Forelimb muscle (tissue), 1 donor: ENCODE data around the gene SH3BP5. TPM values are rescaled to one million over a fixed set of nuclear protein-coding genes. Genes with fewer than 3 reads are reported as not detected.

Experiments used
- DNase-seq: peaks from one replicate; pipeline ENCODE4 v3.0.0-alpha.2; 2013; ENCODE audit warnings: low read depth
- polyA plus RNA-seq: library from polyadenylated mRNA; unstranded; fragments of 120-200 nt; gene quantifications from one replicate; pipeline ENCODE4 v1.2.1, GENCODE V29; 2013; ENCODE audit not compliant: insufficient read length

The SH3BP5 gene
- polyA plus RNA-seq, 1 donor, result 24.9 TPM

- no peak for DNase-seq
Observed at GRCh38 chr3:15255215-15255614, 77.2 kb downstream of the SH3BP5 start.

- DNase-seq, result no peak
Observed at GRCh38 chr3:15253023-15253697, 79.2 kb downstream of the SH3BP5 start.

GRCh38 chr3:15246186-15246585 is 86.2 kb downstream of the SH3BP5 start:
- no peak for DNase-seq

- no peak for DNase-seq
Observed at GRCh38 chr3:15243822-15244482, 88.4 kb downstream of the SH3BP5 start.

- DNase-seq, result no peak
Observed at GRCh38 chr3:15241341-15241740, 91.0 kb downstream of the SH3BP5 start.

GRCh38 chr3:15229262-15229661 is 103.1 kb downstream of the SH3BP5 start:
- no peak for DNase-seq

GRCh38 chr3:15228147-15228546 is 104.2 kb downstream of the SH3BP5 start:
- no peak for DNase-seq

GRCh38 chr3:15223685-15224572 is 108.5 kb downstream of the SH3BP5 start:
- no peak for DNase-seq

GRCh38 chr3:15221574-15222217 is 110.7 kb downstream of the SH3BP5 start:
- no peak for DNase-seq

GRCh38 chr3:15220661-15221060 is 111.7 kb downstream of the SH3BP5 start:
- DNase-seq, result no peak

- no peak for DNase-seq
Observed at GRCh38 chr3:15220056-15220455, 112.3 kb downstream of the SH3BP5 start.

- no peak for DNase-seq
Observed at GRCh38 chr3:15218689-15219088, 113.7 kb downstream of the SH3BP5 start.

- no peak for DNase-seq
Observed at GRCh38 chr3:15217841-15218267, 114.5 kb downstream of the SH3BP5 start.

GRCh38 chr3:15217011-15217671 is 115.2 kb downstream of the SH3BP5 start:
- DNase-seq, result no peak

GRCh38 chr3:15216501-15216900 is 115.9 kb downstream of the SH3BP5 start:
- no peak for DNase-seq

- no peak for DNase-seq
Observed at GRCh38 chr3:15215996-15216395, 116.4 kb downstream of the SH3BP5 start.

- no peak for DNase-seq
Observed at GRCh38 chr3:15214758-15215157, 117.6 kb downstream of the SH3BP5 start.

GRCh38 chr3:15211937-15212336 is 120.4 kb downstream of the SH3BP5 start:
- DNase-seq, result no peak

GRCh38 chr3:15207836-15208504 is 124.4 kb downstream of the SH3BP5 start:
- DNase-seq, result no peak

GRCh38 chr3:15206662-15207576 is 125.5 kb downstream of the SH3BP5 start:
- DNase-seq, result no peak
